A549 (cell line): ENCODE measurements around the gene NEAT1.

Experiments
- BHLHE40 ChIP-seq: IDR thresholded peaks from 2 replicates; pipeline ENCODE4 v1.6.1; 2012; ENCODE audit warnings: low read depth, low read length, inconsistent platforms
- CBX2 ChIP-seq: fragments of 200-600 bp; sonication (generic); IDR thresholded peaks from 2 replicates; pipeline ENCODE4 v1.6.1; 2016; ENCODE audit warnings: low read depth, mild to moderate bottlenecking, borderline replicate concordance
- CTCF ChIP-seq: fragments of >200 bp; sonication (Bioruptor Twin); formaldehyde crosslinking; IDR thresholded peaks from 3 replicates; pipeline ENCODE4 v1.5.1; 2016
- FOXS1 ChIP-seq: fragments of 250-450 bp; sonication (Bioruptor Pico); IDR thresholded peaks from 2 replicates; pipeline ENCODE4 v1.5.0; 2020; ENCODE audit warnings: mild to moderate bottlenecking, moderate library complexity
- JUNB ChIP-seq: fragments of >200 bp; sonication (Bioruptor Twin); formaldehyde crosslinking; IDR thresholded peaks from 2 replicates; pipeline ENCODE4 v1.6.1; 2016
- NFE2L2 ChIP-seq: fragments of 150-350 bp; conservative IDR thresholded peaks from 2 replicates; pipeline ENCODE4 v1.6.1; 2014; ENCODE audit warnings: low read length
- POLR2A ChIP-seq: IDR thresholded peaks from 2 replicates; pipeline ENCODE4 v1.6.1; 2012; ENCODE audit warnings: mild to moderate bottlenecking, low read length
- POLR2AphosphoS2 ChIP-seq: conservative IDR thresholded peaks from 2 replicates; pipeline ENCODE4 v1.6.1; 2012; ENCODE audit warnings: low read length, improper control_type of control experiment, inconsistent platforms
- RAD21 ChIP-seq, 2 experiments: fragments of >200 bp in 1 of 2; sonication (Bioruptor Twin) in 1 of 2; formaldehyde crosslinking in 1 of 2; IDR thresholded peaks in 1 of 2; conservative IDR thresholded peaks in 1 of 2; 2 replicates in 1 of 2; 3 replicates in 1 of 2; pipeline ENCODE4 v1.6.1; 2012 to 2018; ENCODE audit warnings: inconsistent platforms in 1 of 2
- TF ChIP-seq, protein P1 (sequence below): IDR thresholded peaks from 2 replicates; pipeline ENCODE4 v1.6.1; 2012
- TF ChIP-seq, protein P2 (sequence below): fragments of 200-600 bp; sonication (generic); IDR thresholded peaks from 2 replicates; pipeline ENCODE4 v1.6.1; 2016; ENCODE audit warnings: antibody characterized with exemption, mild to moderate bottlenecking, moderate library complexity
- TF ChIP-seq, protein P3 (sequence below): fragments of 450-650 bp; IDR thresholded peaks from 2 replicates; pipeline ENCODE4 v1.6.1; 2014; ENCODE audit warnings: antibody characterized with exemption

GRCh38 chr11:65378928-65379638, 43.5 kb upstream of the NEAT1 start:
- TF ChIP-seq CTCF (no peak), NFE2L2 (no peak), CBX2 (no peak), POLR2A (no peak), FOXS1 (CRISPR knock-in tag) (no peak), RAD21 (conservative IDR thresholded peaks at IDR 0.05 in 1 of 2, IDR thresholded peaks at IDR 0.05 in 1 of 2) (no peak), POLR2AphosphoS2 (no peak), BHLHE40 (no peak), JUNB (no peak)
- TF ChIP-seq, protein P1, sequence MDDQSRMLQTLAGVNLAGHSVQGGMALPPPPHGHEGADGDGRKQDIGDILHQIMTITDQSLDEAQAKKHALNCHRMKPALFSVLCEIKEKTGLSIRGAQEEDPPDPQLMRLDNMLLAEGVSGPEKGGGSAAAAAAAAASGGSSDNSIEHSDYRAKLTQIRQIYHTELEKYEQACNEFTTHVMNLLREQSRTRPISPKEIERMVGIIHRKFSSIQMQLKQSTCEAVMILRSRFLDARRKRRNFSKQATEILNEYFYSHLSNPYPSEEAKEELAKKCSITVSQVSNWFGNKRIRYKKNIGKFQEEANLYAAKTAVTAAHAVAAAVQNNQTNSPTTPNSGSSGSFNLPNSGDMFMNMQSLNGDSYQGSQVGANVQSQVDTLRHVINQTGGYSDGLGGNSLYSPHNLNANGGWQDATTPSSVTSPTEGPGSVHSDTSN = no peak
- TF ChIP-seq, protein P2, sequence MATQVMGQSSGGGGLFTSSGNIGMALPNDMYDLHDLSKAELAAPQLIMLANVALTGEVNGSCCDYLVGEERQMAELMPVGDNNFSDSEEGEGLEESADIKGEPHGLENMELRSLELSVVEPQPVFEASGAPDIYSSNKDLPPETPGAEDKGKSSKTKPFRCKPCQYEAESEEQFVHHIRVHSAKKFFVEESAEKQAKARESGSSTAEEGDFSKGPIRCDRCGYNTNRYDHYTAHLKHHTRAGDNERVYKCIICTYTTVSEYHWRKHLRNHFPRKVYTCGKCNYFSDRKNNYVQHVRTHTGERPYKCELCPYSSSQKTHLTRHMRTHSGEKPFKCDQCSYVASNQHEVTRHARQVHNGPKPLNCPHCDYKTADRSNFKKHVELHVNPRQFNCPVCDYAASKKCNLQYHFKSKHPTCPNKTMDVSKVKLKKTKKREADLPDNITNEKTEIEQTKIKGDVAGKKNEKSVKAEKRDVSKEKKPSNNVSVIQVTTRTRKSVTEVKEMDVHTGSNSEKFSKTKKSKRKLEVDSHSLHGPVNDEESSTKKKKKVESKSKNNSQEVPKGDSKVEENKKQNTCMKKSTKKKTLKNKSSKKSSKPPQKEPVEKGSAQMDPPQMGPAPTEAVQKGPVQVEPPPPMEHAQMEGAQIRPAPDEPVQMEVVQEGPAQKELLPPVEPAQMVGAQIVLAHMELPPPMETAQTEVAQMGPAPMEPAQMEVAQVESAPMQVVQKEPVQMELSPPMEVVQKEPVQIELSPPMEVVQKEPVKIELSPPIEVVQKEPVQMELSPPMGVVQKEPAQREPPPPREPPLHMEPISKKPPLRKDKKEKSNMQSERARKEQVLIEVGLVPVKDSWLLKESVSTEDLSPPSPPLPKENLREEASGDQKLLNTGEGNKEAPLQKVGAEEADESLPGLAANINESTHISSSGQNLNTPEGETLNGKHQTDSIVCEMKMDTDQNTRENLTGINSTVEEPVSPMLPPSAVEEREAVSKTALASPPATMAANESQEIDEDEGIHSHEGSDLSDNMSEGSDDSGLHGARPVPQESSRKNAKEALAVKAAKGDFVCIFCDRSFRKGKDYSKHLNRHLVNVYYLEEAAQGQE = no peak
- TF ChIP-seq, protein P3, sequence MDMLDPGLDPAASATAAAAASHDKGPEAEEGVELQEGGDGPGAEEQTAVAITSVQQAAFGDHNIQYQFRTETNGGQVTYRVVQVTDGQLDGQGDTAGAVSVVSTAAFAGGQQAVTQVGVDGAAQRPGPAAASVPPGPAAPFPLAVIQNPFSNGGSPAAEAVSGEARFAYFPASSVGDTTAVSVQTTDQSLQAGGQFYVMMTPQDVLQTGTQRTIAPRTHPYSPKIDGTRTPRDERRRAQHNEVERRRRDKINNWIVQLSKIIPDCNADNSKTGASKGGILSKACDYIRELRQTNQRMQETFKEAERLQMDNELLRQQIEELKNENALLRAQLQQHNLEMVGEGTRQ = no peak
